GM12878 (cell line): Measurements from ENCODE around the gene EPHB2. TPM values are rescaled to one million over a fixed set of nuclear protein-coding genes. Genes with fewer than 3 reads are reported as not detected.

Experiments used
- ATAC-seq: fragments of 200-7000 bp; cut with Tn5 transposase; 3 replicates; pipeline ENCODE4 v1.9.1; 2020; ENCODE audit warnings: mild to moderate bottlenecking, moderate library complexity
- BruUV-seq: library from RNA; stranded (reverse); fragments of 400-500 nt; replicated peaks from 2 replicates; lab custom pipeline; 2021; lab: Mats Ljungman, UMichigan
- CTCF ChIA-PET: fragments of 300-600 bp; sonication (Branson Sonifier 250); formaldehyde crosslinking; extraction: SDS; loops from one replicate; lab custom pipeline; 2021; ENCODE audit warnings: inconsistent platforms; lab: Yijun Ruan, JAX
- POLR2A ChIA-PET: fragments of 350-600 bp; formaldehyde crosslinking; extraction: SDS; loops from one replicate; lab custom pipeline; 2021; ENCODE audit warnings: inconsistent platforms; lab: Charles Lee
- RAD21 ChIA-PET: fragments of 300-600 bp; sonication (Branson Sonifier 250); formaldehyde crosslinking; loops from one replicate; lab custom pipeline; 2023; ENCODE audit warnings: antibody characterized with exemption; ENCODE audit not compliant: unreplicated experiment; lab: Charles Lee
- SMC1A ChIA-PET: fragments of 300-600 bp; sonication (Branson Sonifier 250); formaldehyde crosslinking; loops from one replicate; lab custom pipeline; 2023; ENCODE audit not compliant: unreplicated experiment, uncharacterized antibody; lab: Charles Lee
- DNase-seq: peaks from one replicate; pipeline ENCODE4 v3.0.0-alpha.2; 2011; ENCODE audit warnings: low read depth, low spot score
- FAIRE-seq: peaks from 3 replicates; lab custom pipeline; 2011; peaks lifted over from hg19 to GRCh38; lab: Jason Lieb, UNC
- H2AFZ ChIP-seq: 2 replicates; pipeline ENCODE4 v1.6.0; 2011; ENCODE audit warnings: low read depth, low read length, control low read depth; ENCODE audit not compliant: control insufficient read depth
- H3K27ac ChIP-seq: 2 replicates; pipeline ENCODE4 v1.5.1; 2011; ENCODE audit warnings: control low read depth; ENCODE audit not compliant: control insufficient read depth, insufficient read depth
- H3K27me3 ChIP-seq, 2 experiments: replicated peaks in 1 of 2; 2 replicates each; pipeline versions ENCODE4 v1.6.0 to v1.6.1; 2011; ENCODE audit warnings: low read length in 1 of 2; ENCODE audit not compliant: control insufficient read depth in 2 of 2, insufficient read depth in 2 of 2
- H3K36me3 ChIP-seq, 2 experiments: 2 replicates each; pipeline ENCODE4 v1.5.1; 2011; ENCODE audit warnings: low read length in 1 of 2; ENCODE audit not compliant: control insufficient read depth in 2 of 2, insufficient read depth in 2 of 2
- H3K4me1 ChIP-seq: 2 replicates; pipeline ENCODE4 v1.6.1; 2011; ENCODE audit warnings: mild to moderate bottlenecking, low read length, moderate library complexity, mixed read lengths; ENCODE audit not compliant: control insufficient read depth, insufficient read depth
- H3K4me2 ChIP-seq: 2 replicates; pipeline ENCODE4 v1.6.0; 2011; ENCODE audit warnings: control low read depth; ENCODE audit not compliant: control insufficient read depth, insufficient read depth
- H3K4me3 ChIP-seq: fragments of 200-600 bp; sonication (generic); 2 replicates; pipeline ENCODE4 v1.5.1; 2016
- H3K79me2 ChIP-seq: 2 replicates; pipeline ENCODE4 v1.6.0; 2011; ENCODE audit warnings: low read length; ENCODE audit not compliant: control insufficient read depth, insufficient read depth
- H3K9ac ChIP-seq: 2 replicates; pipeline ENCODE4 v1.8.0; 2011; ENCODE audit warnings: low read length, control low read depth, mixed read lengths; ENCODE audit not compliant: control insufficient read depth, insufficient read depth
- H3K9me3 ChIP-seq: replicated peaks from 3 replicates; pipeline ENCODE4 v1.5.1; 2011; ENCODE audit warnings: mild to moderate bottlenecking, low read length; ENCODE audit not compliant: control insufficient read depth, insufficient read depth
- H4K20me1 ChIP-seq: 2 replicates; pipeline ENCODE4 v1.6.0; 2011; ENCODE audit not compliant: control insufficient read depth, insufficient read depth
- BCL11A ChIP-seq: IDR thresholded peaks from 2 replicates; pipeline ENCODE4 v1.6.1; 2011; ENCODE audit warnings: low read depth, low read length
- E2F8 ChIP-seq: fragments of 450-650 bp; IDR thresholded peaks from 2 replicates; pipeline ENCODE4 v1.6.1; 2018; ENCODE audit warnings: mild to moderate bottlenecking, low read depth, moderate library complexity; ENCODE audit not compliant: partially characterized antibody
- ETV6 ChIP-seq, 2 experiments: fragments of 450-650 bp in 1 of 2; IDR thresholded peaks in 1 of 2; conservative IDR thresholded peaks in 1 of 2; 2 replicates each; pipeline ENCODE4 v1.6.1; 2014; ENCODE audit warnings: antibody characterized with exemption in 1 of 2, borderline replicate concordance in 1 of 2, low read depth in 1 of 2, mild to moderate bottlenecking in 1 of 2, moderate library complexity in 1 of 2
- IKZF2 ChIP-seq, 2 experiments: fragments of 450-650 bp; IDR thresholded peaks; 2 replicates each; pipeline ENCODE4 v1.6.1; 2017; ENCODE audit warnings: mild to moderate bottlenecking in 2 of 2, moderate library complexity in 2 of 2
- MXI1 ChIP-seq: fragments of 150-350 bp; IDR thresholded peaks from 2 replicates; pipeline ENCODE4 v1.6.1; 2011; ENCODE audit warnings: low read depth, mild to moderate bottlenecking, inconsistent platforms, low read length, improper control_type of control experiment
- NBN ChIP-seq: fragments of 450-650 bp; IDR thresholded peaks from 2 replicates; pipeline ENCODE4 v1.6.1; 2016
- NR2F1 ChIP-seq: fragments of 450-650 bp; conservative IDR thresholded peaks from 2 replicates; pipeline ENCODE4 v1.6.1; 2017; ENCODE audit warnings: mild to moderate bottlenecking
- NRF1 ChIP-seq: conservative IDR thresholded peaks from 2 replicates; pipeline ENCODE4 v1.6.1; 2011; ENCODE audit warnings: mild to moderate bottlenecking, low read depth, low read length, improper control_type of control experiment
- SRF ChIP-seq, 2 experiments: IDR thresholded peaks; 2 replicates each; pipeline ENCODE4 v1.6.1; 2011; ENCODE audit warnings: low read depth in 2 of 2, low read length in 2 of 2, mild to moderate bottlenecking in 1 of 2, moderate library complexity in 1 of 2
- ZBTB11 ChIP-seq: fragments of 450-650 bp; formaldehyde crosslinking; IDR thresholded peaks from 2 replicates; pipeline ENCODE4 v1.5.0; 2022; ENCODE audit warnings: mild to moderate bottlenecking, missing genetic modification characterization
- ZNF24 ChIP-seq: fragments of 450-650 bp; IDR thresholded peaks from 2 replicates; pipeline ENCODE4 v1.6.1; 2017; ENCODE audit warnings: antibody characterized with exemption, mild to moderate bottlenecking
- ZNF384 ChIP-seq: IDR thresholded peaks from 2 replicates; pipeline ENCODE4 v1.6.1; 2012; ENCODE audit warnings: low read depth, mild to moderate bottlenecking, low read length, improper control_type of control experiment, borderline replicate concordance
- ZSCAN29 ChIP-seq: fragments of 450-650 bp; IDR thresholded peaks from 2 replicates; pipeline ENCODE4 v1.6.1; 2017; ENCODE audit warnings: mild to moderate bottlenecking, moderate library complexity
- WGBS: methylation state at CpG from one replicate; pipeline ENCODE4 v1.1.6; 2016; ENCODE audit warnings: low lambda C conversion rate; ENCODE audit not compliant: insufficient replicate concordance, insufficient coverage; ENCODE audit errors: missing lambda C conversion rate; 5-methylcytosine and 5-hydroxymethylcytosine counted together
- in situ Hi-C: fragments of 300-500 bp; cut with MboI; formaldehyde crosslinking; loops from 9 replicates; pipeline ENCODE4 v1.14.3; 2018; ENCODE audit warnings: mixed read lengths
- intact Hi-C: fragments of 100-400 bp; cut with micrococcal nuclease; formaldehyde crosslinking; loops from one replicate; pipeline ENCODE4 v1.14.2; 2022; ENCODE audit not compliant: unreplicated experiment
- polyA plus RNA-seq, 11 experiments: library from polyadenylated mRNA; depleted of rRNA in 4 of 11; unstranded in 6 of 11; stranded (reverse) in 5 of 11; fragments of >200 nt; fragmentation: Nextera tagmentation in 4 of 11; fragmentation: Illumina TruSeq in 1 of 11; extraction: Ambion mirVana in 4 of 11; extraction: Trizol in 1 of 11; gene quantifications; 1 replicate in 1 of 11; 2 replicates in 10 of 11; pipeline versions ENCODE4 v1.2.1 to v1.2.3, GENCODE V29; 2011 to 2016; ENCODE audit warnings: inconsistent platforms in 2 of 11, missing spikeins in 2 of 11, low read depth in 1 of 11
- total RNA-seq, 4 experiments: library from RNA; depleted of rRNA in 3 of 4; stranded (reverse); fragments of >200 nt in 3 of 4; fragmentation: Illumina TruSeq in 1 of 4; extraction: Trizol in 1 of 4; gene quantifications; 2 replicates each; pipeline versions ENCODE4 v1.2.1 to v1.2.3, GENCODE V29; 2013 to 2021

Gene EPHB2
- total and polyA plus RNA-seq, 10 of the 15 experiments (the other 5 are each of a cell fraction or from before 2014, with no cell fraction given), result 0.13 to 3.3 (median 0.92) TPM

- FAIRE-seq, result no peak
- ATAC-seq, result no peak
- RAD21 ChIA-PET, result no interaction called here
Measured at GRCh38 chr1:22747021-22747734, 36.5 kb downstream of the EPHB2 start.

More at GRCh38 chr1:22747021-22747734, 36.5 kb downstream of the EPHB2 start:
- no TSS peak for BruUV-seq
- DNase-seq, result no peak
- H3K4me1 ChIP-seq, result peaks cover 17% of the 10 kb centered on the region
- H3K4me3 ChIP-seq, result no peak overlapping the region
- no peaks in the 10 kb centered on the region for H3K9me3 ChIP-seq
- intact Hi-C loops (no loop called here), in situ Hi-C loops (no loop called here)
- H3K4me2 ChIP-seq, result no peak overlapping the region
- H3K79me2 ChIP-seq, result no peaks in the 10 kb centered on the region
- H3K27me3 ChIP-seq, result no peaks in the 10 kb centered on the region
- no peaks in the 10 kb centered on the region for H3K36me3 ChIP-seq
- H4K20me1 ChIP-seq, result no peaks in the 10 kb centered on the region
- 61% methylated on average over 12 of the region's 12 CpGs for WGBS
- no peak overlapping the region for H2AFZ ChIP-seq
- no peak overlapping the region for H3K9ac ChIP-seq
- no peak overlapping the region for H3K27ac ChIP-seq
- ChIA-PET CTCF (no interaction called here), POLR2A (no interaction called here), SMC1A (interaction anchor here (0.6 kb wide), 1 partner anchor 29 kb away, joined by 3 read pairs; no protein-coding TSS in a partner anchor)
- no peak for TF ChIP-seq ZSCAN29
- no peak for TF ChIP-seq NRF1
- TF ChIP-seq ZNF24, result no peak
- no peak for TF ChIP-seq E2F8
- no peak for TF ChIP-seq ZBTB11 (CRISPR knock-in tag)
- no peak for TF ChIP-seq ZNF384
- no peak for TF ChIP-seq IKZF2 (IDR thresholded peaks at IDR 0.05)
- TF ChIP-seq SRF (IDR thresholded peaks at IDR 0.05; ENCODE audit: low read depth in 2 of 2, low read length in 2 of 2), result no peak
- TF ChIP-seq NBN, result no peak
- no peak for TF ChIP-seq BCL11A
- TF ChIP-seq MXI1, result no peak
- no peak for TF ChIP-seq ETV6 (conservative IDR thresholded peaks at IDR 0.05 in 1 of 2, IDR thresholded peaks at IDR 0.05 in 1 of 2; ENCODE audit: borderline replicate concordance in 1 of 2, low read depth in 1 of 2)
- no peak for TF ChIP-seq NR2F1
